Osteoblast (primary cell): Measurements from ENCODE around the gene MCHR1. TPM values are rescaled to one million over a fixed set of nuclear protein-coding genes. Genes with fewer than 3 reads are reported as not detected.

ENCODE experiments used
- DNase-seq: peaks from one replicate; pipeline ENCODE4 v3.0.0; 2011; ENCODE audit warnings: low spot score, mixed read lengths; ENCODE audit not compliant: insufficient read length; ENCODE audit errors: missing footprints
- H2AFZ ChIP-seq: 2 replicates; pipeline ENCODE4 v1.6.0; 2011; ENCODE audit warnings: mild to moderate bottlenecking, low read length
- H3K27ac ChIP-seq: 2 replicates; pipeline ENCODE4 v1.5.1; 2011; ENCODE audit warnings: mild to moderate bottlenecking, low read depth, low read length, moderate library complexity
- H3K27me3 ChIP-seq: 2 replicates; pipeline ENCODE4 v1.6.0; 2012; ENCODE audit warnings: mild to moderate bottlenecking, control low read depth, inconsistent platforms, low read length, moderate library complexity; ENCODE audit not compliant: insufficient read depth
- H3K36me3 ChIP-seq: 2 replicates; pipeline ENCODE4 v1.5.1; 2011; ENCODE audit warnings: mild to moderate bottlenecking, low read length, control low read depth, moderate library complexity; ENCODE audit not compliant: insufficient read depth
- H3K4me1 ChIP-seq: 2 replicates; pipeline ENCODE4 v1.5.1; 2011; ENCODE audit warnings: mild to moderate bottlenecking, low read length, control low read depth, moderate library complexity; ENCODE audit not compliant: insufficient read depth
- H3K4me2 ChIP-seq: 2 replicates; pipeline ENCODE4 v1.6.0; 2011; ENCODE audit warnings: mild to moderate bottlenecking, low read length; ENCODE audit not compliant: insufficient read depth
- H3K4me3 ChIP-seq: fragments of 200-600 bp; sonication (generic); 3 replicates; pipeline ENCODE4 v1.5.1; 2012; ENCODE audit warnings: mild to moderate bottlenecking, low read length, inconsistent platforms; ENCODE audit not compliant: insufficient read depth
- H3K79me2 ChIP-seq: 2 replicates; pipeline ENCODE4 v1.6.0; 2012; ENCODE audit warnings: mild to moderate bottlenecking, low read length, control low read depth, inconsistent platforms; ENCODE audit not compliant: insufficient read depth
- H3K9me3 ChIP-seq: 2 replicates; pipeline ENCODE4 v1.5.1; 2011; ENCODE audit warnings: low read depth, low read length, control low read depth
- H4K20me1 ChIP-seq: 2 replicates; pipeline ENCODE4 v1.6.0; 2012; ENCODE audit warnings: mild to moderate bottlenecking, low read length, control low read depth; ENCODE audit not compliant: insufficient read depth
- CTCF ChIP-seq: IDR thresholded peaks from 2 replicates; pipeline ENCODE4 v1.5.1; 2011; ENCODE audit warnings: mild to moderate bottlenecking, low read depth, low read length, moderate library complexity; ENCODE audit errors: extremely low read depth
- total RNA-seq: library from RNA; depleted of rRNA; stranded (reverse); fragments of >200 nt; gene quantifications from 2 replicates; pipeline ENCODE4 v1.2.3, GENCODE V29; 2012

MCHR1 gene
- total RNA-seq, 1 donor = not detected

GRCh38 chr22:40645579-40646197 lies 33.6 kb upstream of the MCHR1 start:
- TF ChIP-seq CTCF = no peak
- Histone ChIP-seq H3K4me1 (peaks cover under 1% of the 10 kb centered on the region), H3K79me2 (no peaks in the 10 kb centered on the region), H3K27me3 (no peaks in the 10 kb centered on the region), H3K4me3 (no peak overlapping the region), H3K4me2 (no peak overlapping the region), H2AFZ (peak overlapping the region; percentile 35), H3K36me3 (no peaks in the 10 kb centered on the region), H4K20me1 (no peaks in the 10 kb centered on the region), H3K27ac (no peak overlapping the region), H3K9me3 (no peaks in the 10 kb centered on the region)
- DNase-seq = no peak

GRCh38 chr22:40648386-40648785 lies 30.9 kb upstream of the MCHR1 start:
- H3K4me1 ChIP-seq = peaks cover 16% of the 10 kb centered on the region
- H3K79me2 ChIP-seq = no peaks in the 10 kb centered on the region
- no peaks in the 10 kb centered on the region for H3K27me3 ChIP-seq
- no peak for TF ChIP-seq CTCF
- H3K4me3 ChIP-seq = no peak overlapping the region
- no peak overlapping the region for H3K27ac ChIP-seq
- DNase-seq = no peak
- H3K9me3 ChIP-seq = no peaks in the 10 kb centered on the region
- no peak overlapping the region for H3K4me2 ChIP-seq
- H3K36me3 ChIP-seq = no peaks in the 10 kb centered on the region
- H4K20me1 ChIP-seq = no peaks in the 10 kb centered on the region
- no peak overlapping the region for H2AFZ ChIP-seq

GRCh38 chr22:40651057-40651456 lies 28.2 kb upstream of the MCHR1 start:
- Histone ChIP-seq H3K4me1 (peaks cover 35% of the 10 kb centered on the region), H2AFZ (peak overlapping the region; percentile 86), H3K9me3 (no peaks in the 10 kb centered on the region), H3K27ac (peak overlapping the region; percentile 99), H3K79me2 (no peaks in the 10 kb centered on the region), H3K4me2 (peak overlapping the region; percentile 78), H3K4me3 (peak overlapping the region; percentile 75), H3K36me3 (no peaks in the 10 kb centered on the region), H3K27me3 (no peaks in the 10 kb centered on the region), H4K20me1 (no peaks in the 10 kb centered on the region)
- TF ChIP-seq CTCF = no peak
- DNase-seq = no peak

- no peaks in the 10 kb centered on the region for H3K79me2 ChIP-seq
- no peaks in the 10 kb centered on the region for H4K20me1 ChIP-seq
- DNase-seq = peak; percentile 99
- no peaks in the 10 kb centered on the region for H3K27me3 ChIP-seq
- H2AFZ ChIP-seq = peak overlapping the region; percentile 86
- peak overlapping the region; percentile 99 for H3K27ac ChIP-seq
- TF ChIP-seq CTCF = no peak
- no peaks in the 10 kb centered on the region for H3K9me3 ChIP-seq
- peak overlapping the region; percentile 75 for H3K4me3 ChIP-seq
- peak overlapping the region; percentile 78 for H3K4me2 ChIP-seq
- H3K4me1 ChIP-seq = peaks cover 35% of the 10 kb centered on the region
- H3K36me3 ChIP-seq = no peaks in the 10 kb centered on the region
Measured at GRCh38 chr22:40651563-40652501, 27.5 kb upstream of the MCHR1 start.
